OCI-LY1 (cell line): ENCODE data around the gene IGBP1.

Experiments
- H2AFZ ChIP-seq: fragments of 200-600 bp; sonication (generic), shearing (Covaris generic); 2 replicates; pipeline ENCODE4 v1.6.0; 2014; ENCODE audit warnings: antibody characterized with exemption, mild to moderate bottlenecking, low read length
- H3F3A ChIP-seq: fragments of 200-600 bp; sonication (generic), shearing (Covaris generic); 2 replicates; pipeline ENCODE4 v1.6.0; 2014; ENCODE audit warnings: mild to moderate bottlenecking, antibody characterized with exemption, low read length, moderate library complexity; ENCODE audit not compliant: insufficient read depth
- H3K27ac ChIP-seq: fragments of 200-600 bp; sonication (generic); 2 replicates; pipeline ENCODE4 v1.5.1; 2014; ENCODE audit warnings: low read length, mixed run types, mild to moderate bottlenecking, low read depth; ENCODE audit not compliant: poor library complexity, severe bottlenecking
- H3K27me3 ChIP-seq: fragments of 200-600 bp; sonication (generic); 2 replicates; pipeline ENCODE4 v1.6.0; 2014; ENCODE audit warnings: antibody characterized with exemption, mild to moderate bottlenecking, low read length, moderate library complexity; ENCODE audit not compliant: insufficient read depth
- H3K36me3 ChIP-seq: fragments of 200-600 bp; sonication (generic); 2 replicates; pipeline ENCODE4 v1.6.1; 2014; ENCODE audit warnings: mild to moderate bottlenecking, antibody characterized with exemption, low read length, moderate library complexity, mixed read lengths; ENCODE audit not compliant: insufficient read depth
- H3K4me1 ChIP-seq: fragments of 200-600 bp; sonication (generic); 2 replicates; pipeline ENCODE4 v1.5.1; 2014; ENCODE audit warnings: mild to moderate bottlenecking, low read length, moderate library complexity; ENCODE audit not compliant: insufficient read depth, severe bottlenecking
- H3K4me2 ChIP-seq: fragments of 200-600 bp; sonication (generic), shearing (Covaris generic); 2 replicates; pipeline ENCODE4 v1.6.1; 2014; ENCODE audit warnings: low read length
- H3K4me3 ChIP-seq: fragments of 200-600 bp; sonication (generic); 2 replicates; pipeline ENCODE4 v1.5.1; 2014; ENCODE audit warnings: low read length, low read depth, mild to moderate bottlenecking, mixed read lengths; ENCODE audit not compliant: poor library complexity, severe bottlenecking
- H3K79me2 ChIP-seq: fragments of 200-600 bp; shearing (Covaris generic); 2 replicates; pipeline ENCODE4 v1.6.1; 2016; ENCODE audit warnings: mixed run types, low read length, mixed read lengths; ENCODE audit not compliant: insufficient read depth
- H3K9ac ChIP-seq: fragments of 200-600 bp; sonication (generic), shearing (Covaris generic); 2 replicates; pipeline ENCODE4 v1.6.1; 2014; ENCODE audit warnings: mild to moderate bottlenecking, low read length, mixed read lengths
- H3K9me2 ChIP-seq: fragments of 200-600 bp; sonication (generic), shearing (Covaris generic); 2 replicates; pipeline ENCODE4 v1.6.1; 2014; ENCODE audit warnings: low read depth, mild to moderate bottlenecking, low read length, mixed read lengths
- H3K9me3 ChIP-seq: fragments of 200-600 bp; shearing (Covaris generic); 2 replicates; pipeline ENCODE4 v1.6.1; 2014; ENCODE audit warnings: low read length, mixed read lengths
- H4K20me1 ChIP-seq: fragments of 200-600 bp; sonication (generic), shearing (Covaris generic); 2 replicates; pipeline ENCODE4 v1.6.0; 2016; ENCODE audit warnings: mild to moderate bottlenecking, low read length; ENCODE audit not compliant: insufficient read depth
- CTCF ChIP-seq: fragments of 200-600 bp; sonication (generic), shearing (Covaris generic); IDR thresholded peaks from 2 replicates; pipeline ENCODE4 v1.5.1; 2017; ENCODE audit warnings: mild to moderate bottlenecking, antibody characterized with exemption, low read length, moderate library complexity, mixed read lengths
- EZH2 ChIP-seq: fragments of 200-600 bp; sonication (generic), shearing (Covaris generic); IDR thresholded peaks from 2 replicates; pipeline ENCODE4 v1.8.0; 2017; ENCODE audit warnings: borderline replicate concordance, mixed run types, mild to moderate bottlenecking, antibody characterized with exemption, low read length, moderate library complexity, mixed read lengths

IGBP1 gene

DNA sequence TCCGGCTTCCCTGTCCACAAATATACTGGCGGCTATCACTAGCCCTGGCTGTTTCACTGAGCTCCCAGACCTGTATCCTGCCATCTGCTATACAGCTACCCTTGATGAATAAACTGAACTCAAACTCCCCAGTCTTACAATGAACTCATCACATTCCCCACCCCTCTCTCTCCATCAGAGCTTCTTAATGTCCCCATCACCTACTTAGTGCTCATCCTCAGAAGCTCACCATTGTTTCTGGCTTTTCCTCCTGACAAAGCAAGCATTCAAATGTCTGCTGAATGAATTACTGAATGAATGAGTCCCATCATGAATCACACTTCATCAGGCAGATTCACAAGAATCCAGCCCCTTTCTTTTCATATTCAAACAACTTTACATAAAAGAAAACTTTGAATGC is 38.4 kb downstream of the IGBP1 start:
- Histone ChIP-seq H3K36me3 (no peaks in the 10 kb centered on the region), H4K20me1 (no peaks in the 10 kb centered on the region), H3K27ac (no peak overlapping the region), H3F3A (no peaks in the 10 kb centered on the region), H3K27me3 (no peaks in the 10 kb centered on the region), H3K9me3 (no peaks in the 10 kb centered on the region), H3K4me3 (no peak overlapping the region), H2AFZ (no peak overlapping the region), H3K79me2 (no peaks in the 10 kb centered on the region), H3K9ac (no peak overlapping the region), H3K4me1 (peaks cover 16% of the 10 kb centered on the region), H3K9me2 (no peaks in the 10 kb centered on the region), H3K4me2 (no peak overlapping the region)
- TF ChIP-seq EZH2: no peak
- no peak for TF ChIP-seq CTCF

GRCh38 chrX:70172221-70172620 is 39.0 kb downstream of the IGBP1 start:
- TF ChIP-seq EZH2 (no peak), CTCF (no peak)
- Histone ChIP-seq H4K20me1 (no peaks in the 10 kb centered on the region), H3K79me2 (no peaks in the 10 kb centered on the region), H3K27me3 (no peaks in the 10 kb centered on the region), H3K36me3 (no peaks in the 10 kb centered on the region), H3K27ac (no peak overlapping the region), H3K4me2 (no peak overlapping the region), H3K4me1 (peaks cover 22% of the 10 kb centered on the region), H3K9me3 (no peaks in the 10 kb centered on the region), H3K9ac (no peak overlapping the region), H3K4me3 (no peak overlapping the region), H2AFZ (no peak overlapping the region), H3F3A (no peaks in the 10 kb centered on the region), H3K9me2 (no peaks in the 10 kb centered on the region)

DNA sequence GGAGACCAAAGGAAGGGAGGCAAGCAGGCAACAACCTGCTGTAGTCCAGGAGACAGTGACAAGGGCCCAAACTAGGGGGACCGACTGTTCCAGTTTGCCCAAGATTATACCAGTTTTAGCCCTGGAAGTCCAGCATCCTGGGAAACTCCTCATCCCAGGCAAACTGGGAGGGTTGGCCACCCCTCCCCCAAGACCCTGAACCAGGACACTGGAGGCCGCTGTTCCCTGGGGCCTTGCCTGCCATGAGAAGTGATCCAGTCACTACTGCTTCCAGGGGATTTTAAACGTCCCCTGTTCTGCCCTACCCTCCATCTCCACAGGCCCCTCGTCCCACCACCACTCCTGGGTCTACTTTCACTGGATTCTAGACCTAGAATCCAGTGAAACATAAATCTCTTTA is 39.7 kb downstream of the IGBP1 start:
- no peak overlapping the region for H2AFZ ChIP-seq
- H3K9ac ChIP-seq: no peak overlapping the region
- peaks cover 25% of the 10 kb centered on the region for H3K4me1 ChIP-seq
- no peaks in the 10 kb centered on the region for H3K27me3 ChIP-seq
- H3K36me3 ChIP-seq: no peaks in the 10 kb centered on the region
- H3F3A ChIP-seq: no peaks in the 10 kb centered on the region
- H3K9me2 ChIP-seq: no peaks in the 10 kb centered on the region
- no peaks in the 10 kb centered on the region for H3K79me2 ChIP-seq
- no peaks in the 10 kb centered on the region for H4K20me1 ChIP-seq
- no peak overlapping the region for H3K4me3 ChIP-seq
- no peak overlapping the region for H3K4me2 ChIP-seq
- TF ChIP-seq CTCF (no peak), EZH2 (no peak)
- H3K9me3 ChIP-seq: no peaks in the 10 kb centered on the region
- H3K27ac ChIP-seq: no peak overlapping the region
